Astrocyte (in vitro differentiated cells and primary cell): ENCODE measurements around the gene MTHFS. TPM values are rescaled to one million over a fixed set of nuclear protein-coding genes. Genes with fewer than 3 reads are reported as not detected.
"Not testable (repeated sequence)": the region's sequence is repeated elsewhere in the genome, so short reads cannot be mapped to it uniquely, and the experiment has no call there.

Experiments used
- DNase-seq: peaks from one replicate; pipeline ENCODE4 v3.0.0-alpha.2; 2010; ENCODE audit warnings: low read depth
- FAIRE-seq: peaks from 2 replicates; lab custom pipeline; 2011; peaks lifted over from hg19 to GRCh38; lab: Jason Lieb, UNC
- H2AFZ ChIP-seq: 2 replicates; pipeline ENCODE4 v1.6.0; 2012; ENCODE audit warnings: low read depth, low read length, inconsistent platforms
- H3K27ac ChIP-seq: 2 replicates; pipeline ENCODE4 v1.5.1; 2011; ENCODE audit warnings: low read depth, low read length, inconsistent platforms
- H3K27me3 ChIP-seq: 2 replicates; pipeline ENCODE4 v1.6.0; 2011; ENCODE audit warnings: low read length, inconsistent platforms; ENCODE audit not compliant: insufficient read depth
- H3K36me3 ChIP-seq: 2 replicates; pipeline ENCODE4 v1.5.1; 2011; ENCODE audit warnings: low read length, inconsistent platforms; ENCODE audit not compliant: insufficient read depth
- H3K4me1 ChIP-seq: 2 replicates; pipeline ENCODE4 v1.5.1; 2011; ENCODE audit warnings: low read length, inconsistent platforms; ENCODE audit not compliant: insufficient read depth
- H3K4me2 ChIP-seq: 2 replicates; pipeline ENCODE4 v1.6.0; 2012; ENCODE audit warnings: low read length, inconsistent platforms
- H3K4me3 ChIP-seq: 2 replicates; pipeline ENCODE4 v1.5.1; 2011; ENCODE audit warnings: low read depth, mild to moderate bottlenecking, low read length, inconsistent platforms; ENCODE audit not compliant: insufficient read depth
- H3K79me2 ChIP-seq: 2 replicates; pipeline ENCODE4 v1.6.0; 2012; ENCODE audit warnings: mild to moderate bottlenecking, low read length, inconsistent platforms; ENCODE audit not compliant: insufficient read depth
- H3K9ac ChIP-seq: 2 replicates; pipeline ENCODE4 v1.6.0; 2012; ENCODE audit warnings: mild to moderate bottlenecking, low read length, inconsistent platforms
- H3K9me3 ChIP-seq: 2 replicates; pipeline ENCODE4 v1.5.1; 2012; ENCODE audit warnings: low read depth, mild to moderate bottlenecking, low read length, inconsistent platforms; ENCODE audit not compliant: insufficient read depth
- H4K20me1 ChIP-seq: 2 replicates; pipeline ENCODE4 v1.6.0; 2012; ENCODE audit warnings: low read length, inconsistent platforms; ENCODE audit not compliant: insufficient read depth
- H3K27ac Mint-ChIP-seq: one replicate; pipeline ENCODE4 v1.8.0; 2021; ENCODE audit warnings: mild to moderate bottlenecking, mixed read lengths; ENCODE audit not compliant: unreplicated experiment
- H3K27me3 Mint-ChIP-seq: one replicate; pipeline ENCODE4 v1.8.0; 2021; ENCODE audit warnings: low read depth, mixed read lengths; ENCODE audit not compliant: unreplicated experiment
- H3K36me3 Mint-ChIP-seq: one replicate; pipeline ENCODE4 v1.8.0; 2021; ENCODE audit warnings: low read depth, mixed read lengths; ENCODE audit not compliant: unreplicated experiment
- H3K4me1 Mint-ChIP-seq: one replicate; pipeline ENCODE4 v1.8.0; 2021; ENCODE audit warnings: low read depth, mixed read lengths; ENCODE audit not compliant: unreplicated experiment
- H3K4me3 Mint-ChIP-seq: one replicate; pipeline ENCODE4 v1.8.0; 2021; ENCODE audit warnings: mild to moderate bottlenecking, moderate library complexity, mixed read lengths; ENCODE audit not compliant: unreplicated experiment
- H3K9me3 Mint-ChIP-seq: one replicate; pipeline ENCODE4 v1.8.0; 2021; ENCODE audit warnings: mild to moderate bottlenecking, mixed read lengths; ENCODE audit not compliant: unreplicated experiment
- CTCF ChIP-seq: IDR thresholded peaks from 2 replicates; pipeline ENCODE4 v1.5.1; 2011; ENCODE audit warnings: low read depth, mild to moderate bottlenecking, inconsistent platforms, low read length, moderate library complexity; ENCODE audit not compliant: insufficient read depth
- EZH2 ChIP-seq: IDR thresholded peaks from 2 replicates; pipeline ENCODE4 v1.6.1; 2012; ENCODE audit warnings: mild to moderate bottlenecking, low read length, inconsistent platforms; ENCODE audit not compliant: insufficient read depth
- total RNA-seq: library from RNA; stranded (reverse); gene quantifications from 2 replicates; pipeline ENCODE4 v1.2.1, GENCODE V29; 2021

MTHFS gene
- total RNA-seq, 1 donor from 2014 or later: 20.0 TPM

- Mint-ChIP-seq H3K4me1 (no peaks in the 10 kb centered on the region), H3K36me3 (peaks cover 59% of the 10 kb centered on the region), H3K27ac (no peak overlapping the region), H3K4me3 (no peak overlapping the region), H3K9me3 (peaks cover 34% of the 10 kb centered on the region), H3K27me3 (no peaks in the 10 kb centered on the region)
- Histone ChIP-seq H3K27me3 (no peaks in the 10 kb centered on the region), H3K4me2 (no peak overlapping the region), H3K79me2 (no peaks in the 10 kb centered on the region), H4K20me1 (no peaks in the 10 kb centered on the region), H3K27ac (no peak overlapping the region), H3K9ac (no peak overlapping the region), H3K9me3 (peaks cover 24% of the 10 kb centered on the region), H3K4me1 (no peaks in the 10 kb centered on the region), H3K36me3 (no peaks in the 10 kb centered on the region), H3K4me3 (no peak overlapping the region), H2AFZ (no peak overlapping the region)
- no peak for TF ChIP-seq CTCF
- TF ChIP-seq EZH2: no peak
- no peak for FAIRE-seq
- DNase-seq: no peak
These were observed 17.9 kb upstream of the MTHFS start for GRCh38 chr15:79914728-79915127.

DNA sequence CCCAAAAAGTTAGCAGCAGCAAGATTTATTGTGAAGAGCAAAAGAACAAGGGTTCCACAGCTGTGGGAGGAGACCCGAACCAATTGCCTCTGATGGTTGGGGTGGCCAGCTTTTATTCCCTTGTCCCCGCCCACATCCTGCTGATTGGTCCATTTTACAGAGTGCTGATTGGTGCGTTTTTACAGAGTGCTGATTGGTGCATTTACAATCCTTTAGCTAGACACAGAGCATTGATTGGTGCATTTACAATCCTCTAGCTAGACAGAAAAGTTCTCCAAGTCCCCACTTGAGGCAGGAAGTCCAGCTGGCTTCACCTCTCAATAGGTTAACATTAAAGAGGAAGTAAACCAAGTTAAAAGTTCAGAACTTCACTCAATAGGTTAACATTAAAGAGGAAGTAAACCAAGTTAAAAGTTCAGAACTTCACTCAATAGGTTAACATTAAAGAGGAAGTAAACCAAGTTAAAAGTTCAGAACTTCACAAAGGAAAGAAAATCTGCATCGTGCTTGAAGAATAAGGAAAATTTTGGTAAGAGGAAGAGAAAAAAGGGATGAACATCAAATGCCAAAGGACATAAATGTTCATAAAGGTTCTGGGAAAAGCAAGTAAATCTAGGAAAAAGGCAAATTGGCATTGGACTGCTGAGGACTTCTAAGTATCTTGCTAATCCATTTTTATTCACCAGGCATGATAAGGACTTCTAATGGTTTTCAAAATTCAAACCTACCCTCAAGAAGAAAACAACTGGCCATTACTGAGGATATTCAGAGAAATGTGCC is 12.9 kb upstream of the MTHFS start:
- H3K36me3 Mint-ChIP-seq: peaks cover 27% of the 10 kb centered on the region
- not testable (repeated sequence) for H3K4me2 ChIP-seq, H3K27ac ChIP-seq, H3K9me3 Mint-ChIP-seq, H3K27me3 Mint-ChIP-seq, DNase-seq, FAIRE-seq, H3K9ac ChIP-seq, H3K4me3 ChIP-seq, H3K36me3 ChIP-seq, H3K4me1 Mint-ChIP-seq, H3K9me3 ChIP-seq, H3K4me3 Mint-ChIP-seq, H2AFZ ChIP-seq, H3K4me1 ChIP-seq, H4K20me1 ChIP-seq, H3K27ac Mint-ChIP-seq, H3K79me2 ChIP-seq, H3K27me3 ChIP-seq

DNA sequence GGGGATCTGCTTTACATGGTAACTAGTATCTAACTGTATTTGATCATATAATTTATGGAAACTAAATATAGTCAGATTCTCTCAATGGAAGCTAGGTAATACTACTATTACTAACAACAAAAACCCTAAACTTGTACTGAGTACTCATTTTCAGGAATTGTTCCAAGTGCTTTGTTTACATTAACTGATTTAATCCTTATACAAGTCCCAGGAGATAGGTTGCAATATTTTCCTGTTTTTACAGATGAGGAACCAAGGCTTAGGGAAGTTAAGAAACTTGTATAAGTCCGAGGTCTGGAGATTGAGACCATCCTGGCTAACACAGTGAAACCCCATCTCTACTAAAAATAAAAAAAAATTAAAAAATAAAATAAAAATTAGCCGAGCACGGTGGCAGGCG is 7.5 kb upstream of the MTHFS start:
- no peaks in the 10 kb centered on the region for H3K4me1 ChIP-seq
- no peak overlapping the region for H3K4me3 Mint-ChIP-seq
- H3K27ac Mint-ChIP-seq: no peak overlapping the region
- peaks cover 9% of the 10 kb centered on the region for H3K36me3 Mint-ChIP-seq
- H3K4me1 Mint-ChIP-seq: peaks cover 2% of the 10 kb centered on the region
- peaks cover under 1% of the 10 kb centered on the region for H3K9me3 Mint-ChIP-seq
- no peak overlapping the region for H3K4me2 ChIP-seq
- H4K20me1 ChIP-seq: no peaks in the 10 kb centered on the region
- TF ChIP-seq EZH2 (no peak), CTCF (no peak)
- no peaks in the 10 kb centered on the region for H3K27me3 Mint-ChIP-seq
- no peaks in the 10 kb centered on the region for H3K27me3 ChIP-seq
- FAIRE-seq: no peak
- no peak overlapping the region for H3K9ac ChIP-seq
- no peak overlapping the region for H2AFZ ChIP-seq
- H3K9me3 ChIP-seq: no peaks in the 10 kb centered on the region
- no peak overlapping the region for H3K27ac ChIP-seq
- no peak for DNase-seq
- no peak overlapping the region for H3K4me3 ChIP-seq
- no peaks in the 10 kb centered on the region for H3K79me2 ChIP-seq
- H3K36me3 ChIP-seq: peaks cover 2% of the 10 kb centered on the region
